SK-MEL-5 (cell line): ENCODE data around the gene SPATS2L. TPM values are rescaled to one million over a fixed set of nuclear protein-coding genes. Genes with fewer than 3 reads are reported as not detected.

Experiments used
- DNase-seq: peaks from one replicate; pipeline ENCODE4 v3.0.0-alpha.2; 2016; ENCODE audit warnings: low read depth, low spot score
- in situ Hi-C: cut with HindIII; loops from 2 replicates; pipeline ENCODE4 v1.10.0; 2016; ENCODE audit warnings: low sequenced_read_pairs, high pct_unique_total_duplicates, low pct_unique_long_range_greater_than_20kb
- total RNA-seq: library from RNA; depleted of rRNA; stranded (reverse); fragments of >200 nt; shearing (Covaris generic); gene quantifications from 2 replicates; pipeline ENCODE4 v1.2.3, GENCODE V29; 2014

SPATS2L gene
- total RNA-seq, 1 experiment from 2014 or later = 31.8 TPM

GRCh38 chr2:200438846-200439245, 132.4 kb downstream of the SPATS2L start:
- in situ Hi-C loops = no loop called here
- no peak for DNase-seq

- in situ Hi-C loops = no loop called here
- DNase-seq = no peak
Observed at GRCh38 chr2:200439981-200440380, 133.5 kb downstream of the SPATS2L start.

- no peak for DNase-seq
- in situ Hi-C loops = no loop called here
Observed at GRCh38 chr2:200442471-200442870, 136.0 kb downstream of the SPATS2L start.

GRCh38 chr2:200443376-200443775, 136.9 kb downstream of the SPATS2L start:
- in situ Hi-C loops = no loop called here
- no peak for DNase-seq

- DNase-seq = no peak
- in situ Hi-C loops = no loop called here
Observed at GRCh38 chr2:200443916-200444315, 137.4 kb downstream of the SPATS2L start.

- DNase-seq = no peak
- in situ Hi-C loops = no loop called here
Observed at GRCh38 chr2:200444530-200444929, 138.0 kb downstream of the SPATS2L start.

- DNase-seq = no peak
- in situ Hi-C loops = no loop called here
Observed at GRCh38 chr2:200445284-200445683, 138.8 kb downstream of the SPATS2L start.

- in situ Hi-C loops = no loop called here
Observed at GRCh38 chr2:200446612-200447011, 140.1 kb downstream of the SPATS2L start.

GRCh38 chr2:200447139-200447855, 140.8 kb downstream of the SPATS2L start:
- in situ Hi-C loops = no loop called here
- no peak for DNase-seq

More at GRCh38 chr2:200446612-200447011, 140.1 kb downstream of the SPATS2L start:
- no peak for DNase-seq

- in situ Hi-C loops = no loop called here
- no peak for DNase-seq
Observed at GRCh38 chr2:200448455-200448854, 142.0 kb downstream of the SPATS2L start.

- in situ Hi-C loops = no loop called here
Observed at GRCh38 chr2:200449149-200449548, 142.7 kb downstream of the SPATS2L start.

GRCh38 chr2:200450288-200450687, 143.8 kb downstream of the SPATS2L start:
- DNase-seq = no peak
- in situ Hi-C loops = no loop called here

More at GRCh38 chr2:200449149-200449548, 142.7 kb downstream of the SPATS2L start:
- DNase-seq = no peak

GRCh38 chr2:200451511-200451910, 145.0 kb downstream of the SPATS2L start:
- DNase-seq = no peak
- in situ Hi-C loops = no loop called here

GRCh38 chr2:200452377-200452776, 145.9 kb downstream of the SPATS2L start:
- in situ Hi-C loops = no loop called here
- no peak for DNase-seq

GRCh38 chr2:200453142-200453852, 146.8 kb downstream of the SPATS2L start:
- in situ Hi-C loops = no loop called here
- DNase-seq = no peak

- in situ Hi-C loops = no loop called here
- DNase-seq = no peak
Observed at GRCh38 chr2:200453853-200454534, 147.5 kb downstream of the SPATS2L start.

- DNase-seq = no peak
- in situ Hi-C loops = no loop called here
Observed at GRCh38 chr2:200454927-200455801, 148.7 kb downstream of the SPATS2L start.
